Panc1 (cell line): Measurements from ENCODE around the gene PIP4K2A.

Experiments used
- CTCF ChIP-seq: fragments of 450-650 bp; IDR thresholded peaks from 2 replicates; pipeline ENCODE4 v1.5.1; 2017; ENCODE audit warnings: mild to moderate bottlenecking
- POLR2AphosphoS5 ChIP-seq: IDR thresholded peaks from 2 replicates; pipeline ENCODE4 v1.6.1; 2012; ENCODE audit warnings: mild to moderate bottlenecking, low read depth, low read length, moderate library complexity
- SIN3A ChIP-seq: IDR thresholded peaks from 2 replicates; pipeline ENCODE4 v1.6.1; 2012; ENCODE audit warnings: low read depth, mild to moderate bottlenecking, low read length, moderate library complexity, borderline replicate concordance; ENCODE audit not compliant: insufficient read depth

GRCh38 chr10:22518167-22518724, 196.1 kb downstream of the PIP4K2A start:
- TF ChIP-seq POLR2AphosphoS5 (no peak), CTCF (no peak), SIN3A (no peak)
